GM13977 (cell line): Measurements from ENCODE around the gene USP4.

Experiments used
- DNase-seq: peaks from one replicate; pipeline ENCODE4 v3.0.0; 2012; ENCODE audit warnings: low spot score
- CTCF ChIP-seq: IDR thresholded peaks from 2 replicates; pipeline ENCODE4 v1.5.1; 2012; ENCODE audit warnings: mild to moderate bottlenecking, control low read depth; ENCODE audit not compliant: insufficient read depth; ENCODE audit errors: extremely low read depth, missing control alignments
- in situ Hi-C: fragments of 300-500 bp; cut with MboI; formaldehyde crosslinking; loops from one replicate; pipeline ENCODE4 v1.12.0; 2022; ENCODE audit warnings: low sequenced_read_pairs, low pct_unique_long_range_greater_than_20kb, mixed read lengths, inconsistent platforms; ENCODE audit not compliant: unreplicated experiment

The USP4 gene

GRCh38 chr3:49313896-49314688 lies 25.8 kb downstream of the USP4 start:
- no peak for TF ChIP-seq CTCF
- in situ Hi-C loops, result no loop called here

GRCh38 chr3:49311283-49311682 lies 28.6 kb downstream of the USP4 start:
- TF ChIP-seq CTCF, result no peak
- no peak for DNase-seq
- in situ Hi-C loops, result no loop called here

More at GRCh38 chr3:49313896-49314688, 25.8 kb downstream of the USP4 start:
- DNase-seq, result no peak

- in situ Hi-C loops, result no loop called here
- no peak for DNase-seq
- TF ChIP-seq CTCF, result no peak
Observed at GRCh38 chr3:49310677-49311076, 29.2 kb downstream of the USP4 start.

GRCh38 chr3:49305608-49306007 lies 34.2 kb downstream of the USP4 start:
- in situ Hi-C loops, result no loop called here
- no peak for DNase-seq
- TF ChIP-seq CTCF, result no peak

- in situ Hi-C loops, result no loop called here
- no peak for DNase-seq
- TF ChIP-seq CTCF, result no peak
Observed at GRCh38 chr3:49302613-49303012, 37.2 kb downstream of the USP4 start.

GRCh38 chr3:49300595-49300994 lies 39.3 kb downstream of the USP4 start:
- no peak for TF ChIP-seq CTCF
- in situ Hi-C loops, result no loop called here
- DNase-seq, result no peak

- DNase-seq, result no peak
- no peak for TF ChIP-seq CTCF
- in situ Hi-C loops, result no loop called here
Observed at GRCh38 chr3:49298511-49298910, 41.3 kb downstream of the USP4 start.
